Endothelial cell of umbilical vein (primary cell): ENCODE data around the gene LRRC71. TPM values are rescaled to one million over a fixed set of nuclear protein-coding genes. Genes with fewer than 3 reads are reported as not detected.

Experiments
- BruUV-seq: library from RNA; stranded (reverse); fragments of 400-500 nt; replicated peaks from 2 replicates; lab custom pipeline; 2021; lab: Mats Ljungman, UMichigan
- CTCF ChIA-PET: fragments of 300-600, 350-600 bp; sonication (Branson Sonifier 250); formaldehyde crosslinking; loops from one replicate; lab custom pipeline; 2021; ENCODE audit warnings: antibody characterized with exemption, inconsistent platforms; lab: Charles Lee
- POLR2A ChIA-PET: fragments of 300-600, 350-600 bp; sonication (Branson Sonifier 250); formaldehyde crosslinking; loops from one replicate; lab custom pipeline; 2021; ENCODE audit warnings: antibody characterized with exemption, inconsistent platforms; lab: Charles Lee
- DNase-seq: peaks from one replicate; pipeline ENCODE4 v3.0.0-alpha.2; 2011; ENCODE audit warnings: low read depth, low spot score
- FAIRE-seq: peaks from 2 replicates; lab custom pipeline; 2011; peaks lifted over from hg19 to GRCh38; lab: Jason Lieb, UNC
- H2AFZ ChIP-seq: 2 replicates; pipeline ENCODE4 v1.6.0; 2012; ENCODE audit warnings: low read depth, low read length, control low read depth, inconsistent platforms
- H3K27ac ChIP-seq: 2 replicates; pipeline ENCODE4 v1.5.1; 2011; ENCODE audit warnings: low read depth, mild to moderate bottlenecking, control low read depth, low read length, moderate library complexity; ENCODE audit not compliant: insufficient read depth
- H3K27me3 ChIP-seq, 2 experiments: 2 replicates each; pipeline versions ENCODE4 v1.6.0 to v1.6.1; 2011; ENCODE audit warnings: low read length in 2 of 2, mixed read lengths in 1 of 2; ENCODE audit not compliant: control insufficient read depth in 2 of 2, insufficient read depth in 2 of 2
- H3K36me3 ChIP-seq, 2 experiments: 2 replicates in 1 of 2; 3 replicates in 1 of 2; pipeline ENCODE4 v1.5.1; 2011; ENCODE audit warnings: low read length in 2 of 2, mild to moderate bottlenecking in 1 of 2, moderate library complexity in 1 of 2; ENCODE audit not compliant: control insufficient read depth in 2 of 2, insufficient read depth in 2 of 2; ENCODE audit errors: extremely low read depth in 1 of 2
- H3K4me1 ChIP-seq: 3 replicates; pipeline ENCODE4 v1.5.1; 2011; ENCODE audit warnings: mild to moderate bottlenecking, low read length; ENCODE audit not compliant: control insufficient read depth, insufficient read depth; ENCODE audit errors: extremely low read depth
- H3K4me2 ChIP-seq: 2 replicates; pipeline ENCODE4 v1.6.1; 2011; ENCODE audit warnings: low read length, control low read depth, mixed read lengths; ENCODE audit not compliant: insufficient read depth
- H3K4me3 ChIP-seq, 3 experiments: fragments of 200-600 bp in 1 of 3; sonication (generic), shearing (Covaris generic) in 1 of 3; replicated peaks in 1 of 3; 2 replicates each; pipeline ENCODE4 v1.5.1; 2011 to 2016; ENCODE audit warnings: control low read depth in 3 of 3, low read length in 3 of 3, mild to moderate bottlenecking in 2 of 3, inconsistent platforms in 1 of 3, low read depth in 1 of 3, moderate library complexity in 1 of 3; ENCODE audit not compliant: insufficient read depth in 1 of 3
- H3K79me2 ChIP-seq: 2 replicates; pipeline ENCODE4 v1.6.0; 2012; ENCODE audit warnings: low read length, inconsistent platforms; ENCODE audit not compliant: control insufficient read depth, insufficient read depth
- H3K9ac ChIP-seq: replicated peaks from 2 replicates; pipeline ENCODE3; 2011; ENCODE audit warnings: low read length, control low read depth; ENCODE audit not compliant: insufficient read depth; ENCODE audit errors: extremely low read depth
- H3K9me1 ChIP-seq: replicated peaks from 3 replicates; pipeline ENCODE4 v1.6.0; 2011; ENCODE audit warnings: mild to moderate bottlenecking, low read length; ENCODE audit not compliant: control insufficient read depth, insufficient read depth; ENCODE audit errors: extremely low read depth
- H3K9me3 ChIP-seq: replicated peaks from 2 replicates; pipeline ENCODE4 v1.5.1; 2012; ENCODE audit warnings: low read length, inconsistent platforms; ENCODE audit not compliant: control insufficient read depth, insufficient read depth
- H4K20me1 ChIP-seq: replicated peaks from 2 replicates; pipeline ENCODE3; 2011; ENCODE audit warnings: mild to moderate bottlenecking, low read length; ENCODE audit not compliant: control insufficient read depth, insufficient read depth; ENCODE audit errors: extremely low read depth
- CTCF ChIP-seq, 2 donors: IDR thresholded peaks; 1 replicate in 1 of 2; 2 replicates in 1 of 2; pipeline ENCODE4 v1.5.1; 2011; ENCODE audit warnings: low read length in 2 of 2, mild to moderate bottlenecking in 2 of 2, moderate library complexity in 2 of 2, control low read depth in 1 of 2, inconsistent platforms in 1 of 2, low read depth in 1 of 2; ENCODE audit not compliant: insufficient read depth in 1 of 2; ENCODE audit errors: extremely low read depth in 1 of 2
- EZH2 ChIP-seq: IDR thresholded peaks from 2 replicates; pipeline ENCODE4 v1.6.1; 2012; ENCODE audit warnings: borderline replicate concordance, low read depth, mild to moderate bottlenecking, moderate library complexity, low read length, inconsistent platforms; ENCODE audit not compliant: severe bottlenecking
- FOS ChIP-seq: IDR thresholded peaks from 2 replicates; pipeline ENCODE4 v1.6.1; 2011; ENCODE audit warnings: mild to moderate bottlenecking, low read length, moderate library complexity, borderline replicate concordance; ENCODE audit not compliant: insufficient read depth
- GATA2 ChIP-seq: IDR thresholded peaks from 2 replicates; pipeline ENCODE4 v1.7.0; 2011; ENCODE audit warnings: low read depth, mild to moderate bottlenecking, moderate library complexity, mixed read lengths, low read length; ENCODE audit not compliant: insufficient read length, insufficient read depth
- JUN ChIP-seq: IDR thresholded peaks from 2 replicates; pipeline ENCODE4 v1.6.1; 2011; ENCODE audit warnings: borderline replicate concordance, low read depth; ENCODE audit not compliant: insufficient read length, insufficient read depth
- MAX ChIP-seq: IDR thresholded peaks from 2 replicates; pipeline ENCODE4 v1.6.1; 2011; ENCODE audit not compliant: insufficient read depth, insufficient read length
- MYC ChIP-seq: IDR thresholded peaks from one replicate; pipeline ENCODE4 v1.6.1; 2011; ENCODE audit warnings: mild to moderate bottlenecking, low read depth, low read length
- POLR2A ChIP-seq: IDR thresholded peaks from 2 replicates; pipeline ENCODE4 v1.6.1; 2012; ENCODE audit warnings: low read depth, mild to moderate bottlenecking, control low read depth, low read length
- POLR2AphosphoS5 ChIP-seq: IDR thresholded peaks from 2 replicates; pipeline ENCODE4 v1.6.1; 2012; ENCODE audit warnings: low read depth, mild to moderate bottlenecking, control low read depth, low read length, moderate library complexity; ENCODE audit not compliant: insufficient read depth
- dilution Hi-C: fragments of 300-500 bp; cut with MboI; formaldehyde crosslinking; loops from one replicate; pipeline ENCODE4 v1.15.0; 2019; ENCODE audit warnings: low sequenced_read_pairs; ENCODE audit not compliant: extremely low pct_ligation_motif_present
- intact Hi-C: fragments of 100-400 bp; cut with micrococcal nuclease; formaldehyde crosslinking; loops from one replicate; pipeline ENCODE4 v1.10.0; 2022
- polyA plus RNA-seq, 4 experiments: library from polyadenylated mRNA; depleted of rRNA in 3 of 4; stranded (reverse) in 3 of 4; unstranded in 1 of 4; fragments of >200 nt; gene quantifications; 2 replicates each; pipeline versions ENCODE4 v1.2.1 to v1.2.3, GENCODE V29; 2011 to 2012; ENCODE audit warnings: missing spikeins in 1 of 4
- total RNA-seq: library from RNA; stranded (reverse); gene quantifications from 2 replicates; pipeline ENCODE4 v1.2.3, GENCODE V29; 2021

The LRRC71 gene
- total and polyA plus RNA-seq, 2 donors (not counting 3 experiments of a cell fraction or from before 2014, with no cell fraction given): 0.35 to 0.66 TPM

GRCh38 chr1:156945881-156946661 is 25.6 kb downstream of the LRRC71 start:
- intact Hi-C loops (no loop called here), dilution Hi-C loops (no loop called here)
- H3K27me3 ChIP-seq: no peaks in the 10 kb centered on the region
- TF ChIP-seq JUN: no peak
- TF ChIP-seq EZH2: no peak
- TF ChIP-seq CTCF (IDR thresholded peaks at IDR 0.05; ENCODE audit: extremely low read depth in 1 of 2, insufficient read depth in 1 of 2, low read depth in 1 of 2, low read length in 2 of 2): no peak
- no peak for TF ChIP-seq POLR2A
- no peak for TF ChIP-seq MAX
- TF ChIP-seq FOS: no peak
- no peak for TF ChIP-seq POLR2AphosphoS5
- no peak for TF ChIP-seq MYC
- TF ChIP-seq GATA2: no peak
- H3K9me1 ChIP-seq: no peaks in the 10 kb centered on the region
- H3K79me2 ChIP-seq: no peaks in the 10 kb centered on the region
- H3K4me2 ChIP-seq: no peak overlapping the region
- POLR2A ChIA-PET: no interaction called here
- no peak overlapping the region for H3K4me3 ChIP-seq
- no peaks in the 10 kb centered on the region for H3K4me1 ChIP-seq
- no peak for DNase-seq
- CTCF ChIA-PET: interaction anchor here (1.3 to 3.4 kb wide), 2 partner anchors 8 to 128 kb away, joined by 4 to 22 read pairs; no protein-coding TSS in a partner anchor
- no peaks in the 10 kb centered on the region for H3K9me3 ChIP-seq
- H3K9ac ChIP-seq: no peak overlapping the region
- no TSS peak for BruUV-seq
- peaks cover 13 to 47% of the 10 kb centered on the region in 2 experiments for H3K36me3 ChIP-seq
- no peak overlapping the region for H3K27ac ChIP-seq
- H4K20me1 ChIP-seq: no peaks in the 10 kb centered on the region
- H2AFZ ChIP-seq: no peak overlapping the region
- FAIRE-seq: no peak
